ENCODE data around the gene P2RY6.
"Not testable (repeated sequence)": the region's sequence is repeated elsewhere in the genome, so short reads cannot be mapped to it uniquely, and the experiment has no call there.

P2RY6 gene

GRCh38 chr11:73259406-73260126 lies 12.6 kb upstream of the P2RY6 start:
- DNase-seq (ENCODE audit: low read depth in 3 of 3) = no peak

- no peak for DNase-seq (ENCODE audit: low read depth in 3 of 3)
Measured at GRCh38 chr11:73260127-73260457, 12.0 kb upstream of the P2RY6 start.

- DNase-seq (ENCODE audit: low read depth in 3 of 3) = no peak
Measured at GRCh38 chr11:73262851-73263495, 9.2 kb upstream of the P2RY6 start.

- no peak for DNase-seq (ENCODE audit: low read depth in 3 of 3)
Measured at GRCh38 chr11:73263640-73264039, 8.5 kb upstream of the P2RY6 start.

GRCh38 chr11:73265278-73265810 lies 6.8 kb upstream of the P2RY6 start:
- DNase-seq (ENCODE audit: low read depth in 3 of 3) = no peak

- no peak for DNase-seq (ENCODE audit: low read depth in 3 of 3)
Measured at GRCh38 chr11:73265853-73266645, 6.1 kb upstream of the P2RY6 start.

- no peak for DNase-seq (ENCODE audit: low read depth in 3 of 3)
Measured at GRCh38 chr11:73266646-73267020, 5.5 kb upstream of the P2RY6 start.

GRCh38 chr11:73267122-73267846 lies 4.9 kb upstream of the P2RY6 start:
- DNase-seq (ENCODE audit: low read depth in 3 of 3) = no peak

- no peak for DNase-seq (ENCODE audit: low read depth in 3 of 3)
Measured at GRCh38 chr11:73267906-73268540, 4.1 kb upstream of the P2RY6 start.

GRCh38 chr11:73268671-73269271 lies 3.4 kb upstream of the P2RY6 start:
- no peak for DNase-seq (ENCODE audit: low read depth in 3 of 3)

- no peak for DNase-seq (ENCODE audit: low read depth in 3 of 3)
Measured at GRCh38 chr11:73269459-73270015, 2.6 kb upstream of the P2RY6 start.

GRCh38 chr11:73270016-73270854 lies 1.9 kb upstream of the P2RY6 start:
- DNase-seq (ENCODE audit: low read depth in 3 of 3) = no peak

- no peak for DNase-seq (ENCODE audit: low read depth in 3 of 3)
Measured at GRCh38 chr11:73270855-73271477, 1.2 kb upstream of the P2RY6 start.

GRCh38 chr11:73271478-73271865 lies 666 bp upstream of the P2RY6 start:
- not testable (repeated sequence) for DNase-seq (ENCODE audit: low read depth in 3 of 3)

- no peak for DNase-seq (ENCODE audit: low read depth in 3 of 3)
Measured at GRCh38 chr11:73272680-73273038, 521 bp downstream of the P2RY6 start.

- no peak for DNase-seq (ENCODE audit: low read depth in 3 of 3)
Measured at GRCh38 chr11:73273222-73273895, 1.2 kb downstream of the P2RY6 start.

- not testable (repeated sequence) for DNase-seq (ENCODE audit: low read depth in 3 of 3)
Measured at GRCh38 chr11:73274191-73274590, 2.1 kb downstream of the P2RY6 start.

GRCh38 chr11:73274722-73275380 lies 2.7 kb downstream of the P2RY6 start:
- no peak for DNase-seq (ENCODE audit: low read depth in 3 of 3)
